ENCODE data around the gene DBF4. TPM values are rescaled to one million over a fixed set of nuclear protein-coding genes. Genes with fewer than 3 reads are reported as not detected.
"Not testable (repeated sequence)": the region's sequence is repeated elsewhere in the genome, so short reads cannot be mapped to it uniquely, and the experiment has no call there.

The DBF4 gene
- total RNA-seq, 1 donor from 2014 or later = 148 TPM

GRCh38 chr7:87941138-87941537, 64.8 kb downstream of the DBF4 start:
- H2AFZ ChIP-seq (replicated peaks) = no peak overlapping the region
- no peak overlapping the region for H3K9ac ChIP-seq
- H3K4me1 Mint-ChIP-seq = no peaks in the 10 kb centered on the region
- H4K20me1 ChIP-seq (ENCODE audit: low read depth) = no peaks in the 10 kb centered on the region
- no peaks in the 10 kb centered on the region for H3F3A ChIP-seq (ENCODE audit: low read depth)
- no peak overlapping the region for H3K27ac Mint-ChIP-seq
- no peaks in the 10 kb centered on the region for H3K4me1 ChIP-seq
- DNase-seq (ENCODE audit: low spot score) = no peak
- no peak overlapping the region for H3K27ac ChIP-seq
- H3K79me2 ChIP-seq (ENCODE audit: low read depth) = no peaks in the 10 kb centered on the region
- no peak for TF ChIP-seq EZH2 (IDR thresholded peaks at IDR 0.05)
- no peak for TF ChIP-seq EZH2phosphoT487 (IDR thresholded peaks at IDR 0.05)
- TF ChIP-seq, protein P1, sequence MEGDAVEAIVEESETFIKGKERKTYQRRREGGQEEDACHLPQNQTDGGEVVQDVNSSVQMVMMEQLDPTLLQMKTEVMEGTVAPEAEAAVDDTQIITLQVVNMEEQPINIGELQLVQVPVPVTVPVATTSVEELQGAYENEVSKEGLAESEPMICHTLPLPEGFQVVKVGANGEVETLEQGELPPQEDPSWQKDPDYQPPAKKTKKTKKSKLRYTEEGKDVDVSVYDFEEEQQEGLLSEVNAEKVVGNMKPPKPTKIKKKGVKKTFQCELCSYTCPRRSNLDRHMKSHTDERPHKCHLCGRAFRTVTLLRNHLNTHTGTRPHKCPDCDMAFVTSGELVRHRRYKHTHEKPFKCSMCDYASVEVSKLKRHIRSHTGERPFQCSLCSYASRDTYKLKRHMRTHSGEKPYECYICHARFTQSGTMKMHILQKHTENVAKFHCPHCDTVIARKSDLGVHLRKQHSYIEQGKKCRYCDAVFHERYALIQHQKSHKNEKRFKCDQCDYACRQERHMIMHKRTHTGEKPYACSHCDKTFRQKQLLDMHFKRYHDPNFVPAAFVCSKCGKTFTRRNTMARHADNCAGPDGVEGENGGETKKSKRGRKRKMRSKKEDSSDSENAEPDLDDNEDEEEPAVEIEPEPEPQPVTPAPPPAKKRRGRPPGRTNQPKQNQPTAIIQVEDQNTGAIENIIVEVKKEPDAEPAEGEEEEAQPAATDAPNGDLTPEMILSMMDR (IDR thresholded peaks at IDR 0.05) = no peak
- H3K4me2 ChIP-seq = no peak overlapping the region
- H3K36me3 Mint-ChIP-seq = peaks cover 9% of the 10 kb centered on the region
- H3K27me3 ChIP-seq = peaks cover 2% of the 10 kb centered on the region
- no peak overlapping the region for H3K4me3 ChIP-seq
- no peaks in the 10 kb centered on the region for H3K9me3 Mint-ChIP-seq
- no peaks in the 10 kb centered on the region for H3K36me3 ChIP-seq
- H3K4me3 Mint-ChIP-seq = no peak overlapping the region
- H3K9me3 ChIP-seq (ENCODE audit: low read depth) = no peaks in the 10 kb centered on the region
- H3K27me3 Mint-ChIP-seq (ENCODE audit: insufficient read depth, low read depth) = no peaks in the 10 kb centered on the region

GRCh38 chr7:87944547-87944946, 68.3 kb downstream of the DBF4 start:
- Mint-ChIP-seq H3K4me3 (no peak overlapping the region), H3K27ac (no peak overlapping the region), H3K27me3 (ENCODE audit: insufficient read depth, low read depth) (no peaks in the 10 kb centered on the region), H3K4me1 (no peaks in the 10 kb centered on the region), H3K9me3 (no peaks in the 10 kb centered on the region), H3K36me3 (no peaks in the 10 kb centered on the region)
- Histone ChIP-seq H3K27me3 (no peaks in the 10 kb centered on the region), H3K36me3 (no peaks in the 10 kb centered on the region), H3K4me3 (no peak overlapping the region), H3K27ac (no peak overlapping the region), H3K79me2 (ENCODE audit: low read depth) (no peaks in the 10 kb centered on the region), H3K9me3 (ENCODE audit: low read depth) (no peaks in the 10 kb centered on the region), H3K4me2 (no peak overlapping the region), H3K9ac (no peak overlapping the region), H3F3A (ENCODE audit: low read depth) (no peaks in the 10 kb centered on the region), H2AFZ (replicated peaks) (no peak overlapping the region), H4K20me1 (ENCODE audit: low read depth) (no peaks in the 10 kb centered on the region), H3K4me1 (no peaks in the 10 kb centered on the region)
- no peak for DNase-seq (ENCODE audit: low spot score)
- TF ChIP-seq EZH2phosphoT487 (IDR thresholded peaks at IDR 0.05) = no peak
- TF ChIP-seq, protein P1 (IDR thresholded peaks at IDR 0.05) = no peak
- TF ChIP-seq EZH2 (IDR thresholded peaks at IDR 0.05) = no peak

DNA sequence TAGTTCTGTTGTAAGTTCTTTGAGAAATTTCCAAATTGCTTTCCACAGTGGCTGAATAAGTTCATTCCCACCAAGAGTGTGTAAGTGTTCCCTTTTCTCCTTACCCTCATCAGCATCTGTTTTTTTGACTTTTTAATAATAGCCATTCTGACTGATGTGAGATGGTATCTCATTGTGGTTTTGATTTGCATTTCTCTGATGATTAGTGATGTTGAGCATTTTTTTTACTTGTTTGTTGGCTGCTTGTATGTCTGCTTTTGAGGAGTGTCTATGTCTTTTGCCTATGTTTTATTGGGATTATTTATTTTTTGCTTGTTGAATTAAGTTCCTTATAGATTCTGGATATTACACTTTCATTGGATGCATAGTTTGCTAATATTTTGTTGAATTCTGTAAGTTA, 69.6 kb downstream of the DBF4 start:
- not testable (repeated sequence) for H3K9me3 ChIP-seq (ENCODE audit: low read depth); H3F3A ChIP-seq (ENCODE audit: low read depth); H3K4me3 Mint-ChIP-seq; H3K27me3 Mint-ChIP-seq (ENCODE audit: insufficient read depth, low read depth); H3K79me2 ChIP-seq (ENCODE audit: low read depth); H3K4me1 Mint-ChIP-seq; H3K4me2 ChIP-seq; DNase-seq (ENCODE audit: low spot score); H3K36me3 Mint-ChIP-seq; H3K27ac ChIP-seq; H3K4me3 ChIP-seq; H3K4me1 ChIP-seq; H3K36me3 ChIP-seq; H2AFZ ChIP-seq (replicated peaks); H3K9me3 Mint-ChIP-seq; H3K27ac Mint-ChIP-seq; H3K9ac ChIP-seq; H3K27me3 ChIP-seq; H4K20me1 ChIP-seq (ENCODE audit: low read depth)

- Mint-ChIP-seq H3K4me1 (no peaks in the 10 kb centered on the region), H3K9me3 (peaks cover under 1% of the 10 kb centered on the region), H3K4me3 (no peak overlapping the region), H3K36me3 (no peaks in the 10 kb centered on the region), H3K27me3 (ENCODE audit: insufficient read depth, low read depth) (no peaks in the 10 kb centered on the region), H3K27ac (no peak overlapping the region)
- no peak overlapping the region for H2AFZ ChIP-seq (replicated peaks)
- no peaks in the 10 kb centered on the region for H3K36me3 ChIP-seq
- TF ChIP-seq EZH2 (IDR thresholded peaks at IDR 0.05) (no peak), EZH2phosphoT487 (IDR thresholded peaks at IDR 0.05) (no peak)
- TF ChIP-seq, protein P1 (IDR thresholded peaks at IDR 0.05) = no peak
- H3K4me1 ChIP-seq = no peaks in the 10 kb centered on the region
- no peak overlapping the region for H3K4me2 ChIP-seq
- H3K9me3 ChIP-seq (ENCODE audit: low read depth) = no peaks in the 10 kb centered on the region
- H4K20me1 ChIP-seq (ENCODE audit: low read depth) = no peaks in the 10 kb centered on the region
- H3K9ac ChIP-seq = no peak overlapping the region
- no peak overlapping the region for H3K27ac ChIP-seq
- no peak overlapping the region for H3K4me3 ChIP-seq
- DNase-seq (ENCODE audit: low spot score) = no peak
- no peaks in the 10 kb centered on the region for H3F3A ChIP-seq (ENCODE audit: low read depth)
- no peaks in the 10 kb centered on the region for H3K27me3 ChIP-seq
- no peaks in the 10 kb centered on the region for H3K79me2 ChIP-seq (ENCODE audit: low read depth)
Measured at GRCh38 chr7:87948371-87948770, 72.1 kb downstream of the DBF4 start.

Other genes with a start within 250 kb of the DBF4 start
- 0.12 and 1.2 TPM in 2 replicates for gene RUNDC3B, start 248.1 kb upstream of the DBF4 start, total RNA-seq (ENCODE audit: low replicate concordance)
- 21.9 and 57.3 TPM in 2 replicates for gene SLC25A40, start 133 bp upstream of the DBF4 start, total RNA-seq (ENCODE audit: low replicate concordance)
- gene ADAM22, start 57.8 kb downstream of the DBF4 start, total RNA-seq (ENCODE audit: low replicate concordance) = 10.7 and 13.7 TPM in 2 replicates

Data from neural progenitor cell (in vitro differentiated cells).